ENCODE measurements around the gene ARMS2.

ARMS2 gene

GRCh38 chr10:122474131-122474818 is 19.8 kb downstream of the ARMS2 start:
- Histone ChIP-seq H3K27ac (ENCODE audit: low read depth, low read length) (no peak overlapping the region), H3K36me3 (ENCODE audit: control insufficient read depth, insufficient read depth, low read length) (no peaks in the 10 kb centered on the region), H3K27me3 (ENCODE audit: control insufficient read depth, insufficient read depth, low read length) (no peaks in the 10 kb centered on the region), H3K4me3 (ENCODE audit: low read depth, low read length) (no peak overlapping the region), H3K4me1 (ENCODE audit: control insufficient read depth, insufficient read depth, low read length) (peaks cover 44% of the 10 kb centered on the region), H3K9ac (ENCODE audit: low read depth, low read length) (no peak overlapping the region), H3K9me3 (ENCODE audit: control insufficient read depth, insufficient read depth, low read length) (no peaks in the 10 kb centered on the region)

DNA sequence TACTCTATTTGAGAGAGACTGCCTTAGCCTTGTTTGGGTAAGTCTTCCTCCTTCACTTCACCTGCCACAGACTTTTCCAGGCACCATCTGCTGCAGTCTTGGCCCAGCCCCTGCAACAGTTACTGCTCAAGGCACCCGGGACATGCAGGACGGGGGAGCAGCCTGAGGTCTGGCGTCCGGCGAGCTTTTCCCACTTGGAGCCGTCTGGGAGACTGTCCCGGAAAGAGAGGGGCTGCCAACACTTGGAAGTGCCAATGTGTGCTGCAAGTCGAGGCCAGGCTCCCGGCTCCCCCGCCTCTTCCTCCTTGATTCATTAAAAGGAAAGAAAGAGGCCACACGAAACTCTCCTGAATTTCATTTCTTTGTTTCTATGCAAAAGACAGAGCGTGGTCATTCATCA is 20.6 kb downstream of the ARMS2 start:
- Histone ChIP-seq H3K9ac (ENCODE audit: low read depth, low read length) (no peak overlapping the region), H3K27ac (ENCODE audit: low read depth, low read length) (no peak overlapping the region), H3K36me3 (ENCODE audit: control insufficient read depth, insufficient read depth, low read length) (no peaks in the 10 kb centered on the region), H3K9me3 (ENCODE audit: control insufficient read depth, insufficient read depth, low read length) (no peaks in the 10 kb centered on the region), H3K4me1 (ENCODE audit: control insufficient read depth, insufficient read depth, low read length) (peaks cover 46% of the 10 kb centered on the region), H3K27me3 (ENCODE audit: control insufficient read depth, insufficient read depth, low read length) (no peaks in the 10 kb centered on the region), H3K4me3 (ENCODE audit: low read depth, low read length) (no peak overlapping the region)

- H3K9ac ChIP-seq (ENCODE audit: low read depth, low read length) = no peak overlapping the region
- H3K4me3 ChIP-seq (ENCODE audit: low read depth, low read length) = no peak overlapping the region
- H3K9me3 ChIP-seq (ENCODE audit: control insufficient read depth, insufficient read depth, low read length) = no peaks in the 10 kb centered on the region
- no peaks in the 10 kb centered on the region for H3K36me3 ChIP-seq (ENCODE audit: control insufficient read depth, insufficient read depth, low read length)
- no peak overlapping the region for H3K27ac ChIP-seq (ENCODE audit: low read depth, low read length)
- H3K27me3 ChIP-seq (ENCODE audit: control insufficient read depth, insufficient read depth, low read length) = no peaks in the 10 kb centered on the region
- peaks cover 46% of the 10 kb centered on the region for H3K4me1 ChIP-seq (ENCODE audit: control insufficient read depth, insufficient read depth, low read length)
Measured at GRCh38 chr10:122475591-122476332, 21.3 kb downstream of the ARMS2 start.

DNA sequence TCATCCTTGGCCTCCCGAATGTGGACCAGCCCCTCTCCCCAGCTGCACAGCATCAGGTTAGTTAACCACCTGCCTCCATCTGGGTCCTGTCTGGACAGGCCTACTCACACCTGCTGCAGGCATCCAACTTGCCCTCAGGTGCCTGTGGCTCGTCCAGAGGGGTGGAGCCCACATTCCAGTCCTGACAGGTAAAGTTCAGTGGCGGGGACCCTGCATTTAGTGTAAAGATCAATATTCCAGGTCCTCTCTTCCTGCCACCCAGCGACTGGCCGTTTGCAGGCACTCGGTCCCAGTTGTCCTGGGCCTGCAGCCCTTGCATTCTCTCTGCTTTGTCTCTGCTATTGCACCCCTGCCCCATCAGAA is 21.9 kb downstream of the ARMS2 start:
- H3K36me3 ChIP-seq (ENCODE audit: control insufficient read depth, insufficient read depth, low read length) = no peaks in the 10 kb centered on the region
- H3K4me1 ChIP-seq (ENCODE audit: control insufficient read depth, insufficient read depth, low read length) = peaks cover 46% of the 10 kb centered on the region
- no peak overlapping the region for H3K4me3 ChIP-seq (ENCODE audit: low read depth, low read length)
- H3K27me3 ChIP-seq (ENCODE audit: control insufficient read depth, insufficient read depth, low read length) = no peaks in the 10 kb centered on the region
- H3K9ac ChIP-seq (ENCODE audit: low read depth, low read length) = no peak overlapping the region
- H3K27ac ChIP-seq (ENCODE audit: low read depth, low read length) = no peak overlapping the region
- H3K9me3 ChIP-seq (ENCODE audit: control insufficient read depth, insufficient read depth, low read length) = no peaks in the 10 kb centered on the region

DNA sequence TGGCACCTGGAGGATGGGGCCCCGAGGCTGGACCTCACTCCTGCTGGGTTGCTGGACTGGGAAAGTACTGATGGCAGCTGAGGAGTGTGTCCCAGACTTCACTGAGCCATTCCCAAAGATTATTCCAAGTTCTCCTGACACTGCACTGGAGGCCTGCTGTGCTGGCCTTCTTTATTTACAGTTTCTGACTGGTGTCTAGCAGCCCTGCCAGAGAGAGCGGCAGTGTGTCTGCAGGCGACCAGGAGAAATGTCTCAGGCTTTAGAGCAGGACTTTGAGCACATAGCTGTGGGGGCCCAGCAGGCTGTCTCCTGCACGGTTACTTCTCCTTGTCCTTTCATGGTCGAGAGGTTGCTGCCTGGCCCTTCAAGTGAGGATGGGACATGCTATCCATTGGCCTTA is 23.0 kb downstream of the ARMS2 start:
- Histone ChIP-seq H3K27me3 (ENCODE audit: control insufficient read depth, insufficient read depth, low read length) (no peaks in the 10 kb centered on the region), H3K4me3 (ENCODE audit: low read depth, low read length) (no peak overlapping the region), H3K9me3 (ENCODE audit: control insufficient read depth, insufficient read depth, low read length) (no peaks in the 10 kb centered on the region), H3K4me1 (ENCODE audit: control insufficient read depth, insufficient read depth, low read length) (peaks cover 46% of the 10 kb centered on the region), H3K27ac (ENCODE audit: low read depth, low read length) (no peak overlapping the region), H3K9ac (ENCODE audit: low read depth, low read length) (no peak overlapping the region), H3K36me3 (ENCODE audit: control insufficient read depth, insufficient read depth, low read length) (no peaks in the 10 kb centered on the region)

- no peaks in the 10 kb centered on the region for H3K27me3 ChIP-seq (ENCODE audit: control insufficient read depth, insufficient read depth, low read length)
Measured at GRCh38 chr10:122478971-122479370, 24.5 kb downstream of the ARMS2 start.

DNA sequence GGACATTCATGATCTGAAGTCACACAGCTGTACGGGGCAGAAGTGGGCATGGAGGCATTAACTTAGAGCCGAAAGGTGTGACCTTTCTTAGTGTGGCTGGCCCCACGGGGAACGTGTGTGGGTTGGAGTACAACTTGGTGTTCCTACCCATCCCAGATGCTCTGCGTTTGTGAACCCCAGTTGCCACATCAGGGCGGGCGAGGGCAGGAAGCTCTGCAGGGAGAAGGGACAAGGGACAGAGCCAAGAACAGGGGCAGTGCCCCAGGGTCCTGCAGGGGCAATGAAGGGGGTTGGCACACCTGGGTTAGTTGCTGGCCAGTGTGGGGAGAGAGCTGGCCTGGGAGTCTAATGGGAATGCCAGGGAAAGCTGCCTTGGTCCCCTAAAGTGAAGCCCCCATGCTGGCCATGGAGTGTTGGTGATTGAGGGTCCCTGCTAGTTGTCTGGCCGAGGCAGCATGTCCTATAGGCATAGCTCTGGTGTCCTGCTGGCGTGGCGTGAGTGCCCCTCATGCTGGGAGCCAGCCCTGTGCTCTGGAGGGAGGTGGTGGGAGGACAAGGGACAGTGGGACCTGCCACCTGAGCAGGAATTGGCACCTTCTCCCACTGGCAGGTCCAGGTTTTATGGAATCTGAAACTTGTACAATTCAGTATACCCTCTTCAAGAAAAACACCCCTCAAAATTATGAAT is 25.8 kb downstream of the ARMS2 start:
- Histone ChIP-seq H3K27ac (ENCODE audit: low read depth, low read length) (no peak overlapping the region), H3K36me3 (ENCODE audit: control insufficient read depth, insufficient read depth, low read length) (no peaks in the 10 kb centered on the region)

More at GRCh38 chr10:122478971-122479370, 24.5 kb downstream of the ARMS2 start:
- Histone ChIP-seq H3K4me1 (ENCODE audit: control insufficient read depth, insufficient read depth, low read length) (peaks cover 44% of the 10 kb centered on the region), H3K9ac (ENCODE audit: low read depth, low read length) (no peak overlapping the region), H3K9me3 (ENCODE audit: control insufficient read depth, insufficient read depth, low read length) (no peaks in the 10 kb centered on the region), H3K4me3 (ENCODE audit: low read depth, low read length) (no peak overlapping the region), H3K27ac (ENCODE audit: low read depth, low read length) (no peak overlapping the region), H3K36me3 (ENCODE audit: control insufficient read depth, insufficient read depth, low read length) (no peaks in the 10 kb centered on the region)

GRCh38 chr10:122481296-122482056 is 27.0 kb downstream of the ARMS2 start:
- Histone ChIP-seq H3K4me3 (ENCODE audit: low read depth, low read length) (no peak overlapping the region), H3K27ac (ENCODE audit: low read depth, low read length) (no peak overlapping the region), H3K9ac (ENCODE audit: low read depth, low read length) (no peak overlapping the region), H3K9me3 (ENCODE audit: control insufficient read depth, insufficient read depth, low read length) (no peaks in the 10 kb centered on the region), H3K27me3 (ENCODE audit: control insufficient read depth, insufficient read depth, low read length) (no peaks in the 10 kb centered on the region), H3K4me1 (ENCODE audit: control insufficient read depth, insufficient read depth, low read length) (peaks cover 19% of the 10 kb centered on the region), H3K36me3 (ENCODE audit: control insufficient read depth, insufficient read depth, low read length) (no peaks in the 10 kb centered on the region)

More for the DNA sequence above, 25.8 kb downstream of the ARMS2 start:
- Histone ChIP-seq H3K27me3 (ENCODE audit: control insufficient read depth, insufficient read depth, low read length) (no peaks in the 10 kb centered on the region), H3K9ac (ENCODE audit: low read depth, low read length) (no peak overlapping the region), H3K4me3 (ENCODE audit: low read depth, low read length) (no peak overlapping the region), H3K4me1 (ENCODE audit: control insufficient read depth, insufficient read depth, low read length) (peaks cover 31% of the 10 kb centered on the region), H3K9me3 (ENCODE audit: control insufficient read depth, insufficient read depth, low read length) (no peaks in the 10 kb centered on the region)

- no peaks in the 10 kb centered on the region for H3K9me3 ChIP-seq (ENCODE audit: control insufficient read depth, insufficient read depth, low read length)
- H3K27ac ChIP-seq (ENCODE audit: low read depth, low read length) = no peak overlapping the region
- no peak overlapping the region for H3K4me3 ChIP-seq (ENCODE audit: low read depth, low read length)
- no peak overlapping the region for H3K9ac ChIP-seq (ENCODE audit: low read depth, low read length)
- no peaks in the 10 kb centered on the region for H3K27me3 ChIP-seq (ENCODE audit: control insufficient read depth, insufficient read depth, low read length)
- H3K4me1 ChIP-seq (ENCODE audit: control insufficient read depth, insufficient read depth, low read length) = no peaks in the 10 kb centered on the region
- H3K36me3 ChIP-seq (ENCODE audit: control insufficient read depth, insufficient read depth, low read length) = no peaks in the 10 kb centered on the region
Measured at GRCh38 chr10:122484276-122485060, 30.0 kb downstream of the ARMS2 start.

GRCh38 chr10:122485670-122486069 is 31.2 kb downstream of the ARMS2 start:
- Histone ChIP-seq H3K4me3 (ENCODE audit: low read depth, low read length) (no peak overlapping the region), H3K9me3 (ENCODE audit: control insufficient read depth, insufficient read depth, low read length) (no peaks in the 10 kb centered on the region), H3K4me1 (ENCODE audit: control insufficient read depth, insufficient read depth, low read length) (no peaks in the 10 kb centered on the region), H3K27me3 (ENCODE audit: control insufficient read depth, insufficient read depth, low read length) (no peaks in the 10 kb centered on the region), H3K9ac (ENCODE audit: low read depth, low read length) (no peak overlapping the region), H3K27ac (ENCODE audit: low read depth, low read length) (no peak overlapping the region), H3K36me3 (ENCODE audit: control insufficient read depth, insufficient read depth, low read length) (no peaks in the 10 kb centered on the region)

Data from HUES48 (cell line).